Small intestine (tissue), 16 donors: ENCODE measurements around the gene FOXL2. TPM values are rescaled to one million over a fixed set of nuclear protein-coding genes. Genes with fewer than 3 reads are reported as not detected.
A peak's percentile ranks its signal among the peaks of the same experiment; 100 is the strongest.

Source experiments
- DNase-seq, 2 donors: peaks; one replicate each; pipeline versions ENCODE4 v3.0.0 to v3.0.0-alpha.2; 2013
- FAIRE-seq: peaks from 2 replicates; lab custom pipeline; 2012; peaks lifted over from hg19 to GRCh38; lab: Jason Lieb, UNC
- H3K27ac ChIP-seq, 3 donors: one replicate each; pipeline ENCODE4 v1.5.1; 2013; ENCODE audit warnings: low read length in 2 of 3, mild to moderate bottlenecking in 2 of 3, control low read depth in 1 of 3, inconsistent platforms in 1 of 3, low read depth in 1 of 3, moderate library complexity in 1 of 3
- H3K27me3 ChIP-seq, 3 donors: one replicate each; pipeline ENCODE4 v1.6.1; 2013; ENCODE audit warnings: low read length in 3 of 3, inconsistent platforms in 1 of 3; ENCODE audit not compliant: control insufficient read depth in 3 of 3, insufficient read depth in 3 of 3
- H3K36me3 ChIP-seq, 3 donors: one replicate each; pipeline ENCODE4 v1.6.1; 2013; ENCODE audit warnings: low read length in 3 of 3, inconsistent platforms in 1 of 3, low read depth in 1 of 3, mild to moderate bottlenecking in 1 of 3, moderate library complexity in 1 of 3; ENCODE audit not compliant: control insufficient read depth in 3 of 3, insufficient read depth in 2 of 3
- H3K4me1 ChIP-seq, 3 donors: one replicate each; pipeline ENCODE4 v1.6.1; 2013; ENCODE audit warnings: low read length in 2 of 3, inconsistent platforms in 1 of 3, low read depth in 1 of 3, mild to moderate bottlenecking in 1 of 3, moderate library complexity in 1 of 3; ENCODE audit not compliant: control insufficient read depth in 3 of 3, insufficient read depth in 2 of 3
- H3K4me3 ChIP-seq, 3 donors: one replicate each; pipeline ENCODE4 v1.5.1; 2013; ENCODE audit warnings: low read length in 3 of 3, control low read depth in 1 of 3, inconsistent platforms in 1 of 3, low read depth in 1 of 3, mild to moderate bottlenecking in 1 of 3, moderate library complexity in 1 of 3
- H3K9me3 ChIP-seq, 2 donors: one replicate each; pipeline ENCODE4 v1.6.1; 2013; ENCODE audit warnings: low read depth in 1 of 2, low read length in 1 of 2; ENCODE audit not compliant: control insufficient read depth in 2 of 2, insufficient read depth in 1 of 2
- WGBS, 3 donors: extraction: QIAGEN DNeasy Blood & Tissue Kit; methylation state at CpG; one replicate each; pipeline ENCODE4 v1.1.7; 2013; 5-methylcytosine and 5-hydroxymethylcytosine counted together
- long read RNA-seq, 10 donors: transcript quantifications; one replicate each; lab custom pipeline, GENCODE V29; 2026
- polyA plus RNA-seq, 4 donors: library from polyadenylated mRNA; stranded (reverse) in 3 of 4; unstranded in 1 of 4; fragments of 200-250 nt in 3 of 4; fragments of 120-200 nt in 1 of 4; gene quantifications; one replicate each; pipeline versions ENCODE4 v1.2.1 to v1.2.3, GENCODE V29; 2013
- donor health status: healthy with polysubstance abuse.
- donor health status: control.
- donor health status: control.
- donor health status: Bipolar disorder and iron deficiency.
- donor health status: healthy.

Gene FOXL2
- polyA plus RNA-seq = not detected
- long read RNA-seq, donor 1 = 0 reads
- long read RNA-seq, donor 2 = 0 reads
- long read RNA-seq, donor 3 = 0 reads
- long read RNA-seq, donor 4 = 0 reads
- long read RNA-seq, donor 5 = 0 reads
- long read RNA-seq, donor 6 = 0 reads
- long read RNA-seq, donor 7 = 0 reads
- long read RNA-seq, donor 8 = 0 reads
- long read RNA-seq, donor 9 = 0 reads
- long read RNA-seq, donor 10 = 0 reads

GRCh38 chr3:138946663-138947494 lies at the start of gene FOXL2, which contains the start of gene FOXL2NB:
Gene FOXL2 (minus strand): TSS chr3:138947137. CDS start chr3:138946722, 415 bp downstream.
Gene FOXL2NB (plus strand): TSS chr3:138947217. CDS start chr3:138947365, 148 bp downstream.
- peaks cover 16 to 97% (median 68%) of the 10 kb centered on the region in 3 donors for H3K27me3 ChIP-seq
- WGBS, 3 donors = 1 to 3% (median 1%) methylated on average over 58 to 78 of the region's 78 CpGs

GRCh38 chr3:138995706-138996105 lies 48.8 kb upstream of the FOXL2 start:
- FAIRE-seq (no peak), DNase-seq (no peak)
- Histone ChIP-seq H3K27ac (no peak overlapping the region), H3K27me3 (no peaks in the 10 kb centered on the region), H3K9me3 (peaks cover 0 to under 1% of the 10 kb centered on the region in 2 donors), H3K4me3 (no peak overlapping the region), H3K4me1 (no peaks in the 10 kb centered on the region), H3K36me3 (no peaks in the 10 kb centered on the region)
- WGBS, 3 donors = 54 to 77% (median 74%) methylated on average over 1 of the region's 1 CpG

More at GRCh38 chr3:138946663-138947494, at the start of gene FOXL2, which contains the start of gene FOXL2NB:
- Histone ChIP-seq H3K36me3 (no peaks in the 10 kb centered on the region), H3K9me3 (no peaks in the 10 kb centered on the region), H3K27ac (no peak within 1 kb of the TSS), H3K4me3 (peak within 1 kb of the TSS in 2 of 3 donors; percentile 6 to 41), H3K4me1 (peaks cover 2 to 23% (median 12%) of the 10 kb centered on the region in 3 donors)
- peak in 1 of 2 donors; percentile 41 for DNase-seq
- FAIRE-seq = no peak

GRCh38 chr3:138987181-138987580 lies 40.2 kb upstream of the FOXL2 start:
- H3K27ac ChIP-seq = no peak overlapping the region
- DNase-seq = no peak
- no peaks in the 10 kb centered on the region for H3K36me3 ChIP-seq
- no peaks in the 10 kb centered on the region for H3K4me1 ChIP-seq
- H3K9me3 ChIP-seq = no peaks in the 10 kb centered on the region
- FAIRE-seq = no peak
- peaks cover 0 to 7% (median 0%) of the 10 kb centered on the region in 3 donors for H3K27me3 ChIP-seq
- WGBS, 3 donors = 93 to 96% (median 96%) methylated on average over 2 of the region's 2 CpGs
- H3K4me3 ChIP-seq = no peak overlapping the region

GRCh38 chr3:138985932-138986331 lies 39.0 kb upstream of the FOXL2 start:
- FAIRE-seq (no peak), DNase-seq (no peak)
- WGBS, 3 donors = 59 to 61% (median 59%) methylated on average over 4 of the region's 4 CpGs
- Histone ChIP-seq H3K36me3 (no peaks in the 10 kb centered on the region), H3K4me3 (no peak overlapping the region), H3K27ac (no peak overlapping the region), H3K27me3 (peaks cover 0 to 7% (median 0%) of the 10 kb centered on the region in 3 donors), H3K9me3 (no peaks in the 10 kb centered on the region), H3K4me1 (no peaks in the 10 kb centered on the region)

- no peaks in the 10 kb centered on the region for H3K9me3 ChIP-seq
- no peak for FAIRE-seq
- no peak overlapping the region for H3K4me3 ChIP-seq
- H3K4me1 ChIP-seq = no peaks in the 10 kb centered on the region
- 50 to 70% (median 59%) methylated on average over 3 of the region's 3 CpGs for WGBS, 3 donors
- H3K36me3 ChIP-seq = no peaks in the 10 kb centered on the region
- no peak overlapping the region for H3K27ac ChIP-seq
- peaks cover 0 to 7% (median 0%) of the 10 kb centered on the region in 3 donors for H3K27me3 ChIP-seq
- no peak for DNase-seq
Measured at GRCh38 chr3:138984816-138985215, 37.9 kb upstream of the FOXL2 start.

GRCh38 chr3:138976047-138976446 lies 29.1 kb upstream of the FOXL2 start:
- no peak for DNase-seq
- Histone ChIP-seq H3K4me1 (no peaks in the 10 kb centered on the region), H3K9me3 (no peaks in the 10 kb centered on the region), H3K4me3 (no peak overlapping the region), H3K36me3 (no peaks in the 10 kb centered on the region), H3K27me3 (peaks cover 0 to 4% (median 2%) of the 10 kb centered on the region in 3 donors), H3K27ac (no peak overlapping the region)
- FAIRE-seq = no peak

- peaks cover 0 to 4% (median 2%) of the 10 kb centered on the region in 3 donors for H3K27me3 ChIP-seq
- H3K36me3 ChIP-seq = no peaks in the 10 kb centered on the region
- no peak overlapping the region for H3K27ac ChIP-seq
- DNase-seq (no peak), FAIRE-seq (no peak)
- H3K4me1 ChIP-seq = no peaks in the 10 kb centered on the region
- H3K9me3 ChIP-seq = no peaks in the 10 kb centered on the region
- WGBS, 3 donors = 90 to 92% (median 91%) methylated on average over 8 of the region's 8 CpGs
- H3K4me3 ChIP-seq = no peak overlapping the region
Measured at GRCh38 chr3:138975351-138975750, 28.4 kb upstream of the FOXL2 start.

GRCh38 chr3:138974462-138974861 lies 27.5 kb upstream of the FOXL2 start:
- 70 to 73% (median 72%) methylated on average over 5 of the region's 5 CpGs for WGBS, 3 donors
- Histone ChIP-seq H3K4me1 (no peaks in the 10 kb centered on the region), H3K27me3 (peaks cover 0 to 4% (median 2%) of the 10 kb centered on the region in 3 donors), H3K36me3 (no peaks in the 10 kb centered on the region), H3K9me3 (no peaks in the 10 kb centered on the region), H3K4me3 (no peak overlapping the region), H3K27ac (no peak overlapping the region)
- DNase-seq = no peak
- no peak for FAIRE-seq
